ENCODE results near the gene NEU1.
"Not testable (repeated sequence)": the region's sequence is repeated elsewhere in the genome, so short reads cannot be mapped to it uniquely, and the experiment has no call there.

DNA sequence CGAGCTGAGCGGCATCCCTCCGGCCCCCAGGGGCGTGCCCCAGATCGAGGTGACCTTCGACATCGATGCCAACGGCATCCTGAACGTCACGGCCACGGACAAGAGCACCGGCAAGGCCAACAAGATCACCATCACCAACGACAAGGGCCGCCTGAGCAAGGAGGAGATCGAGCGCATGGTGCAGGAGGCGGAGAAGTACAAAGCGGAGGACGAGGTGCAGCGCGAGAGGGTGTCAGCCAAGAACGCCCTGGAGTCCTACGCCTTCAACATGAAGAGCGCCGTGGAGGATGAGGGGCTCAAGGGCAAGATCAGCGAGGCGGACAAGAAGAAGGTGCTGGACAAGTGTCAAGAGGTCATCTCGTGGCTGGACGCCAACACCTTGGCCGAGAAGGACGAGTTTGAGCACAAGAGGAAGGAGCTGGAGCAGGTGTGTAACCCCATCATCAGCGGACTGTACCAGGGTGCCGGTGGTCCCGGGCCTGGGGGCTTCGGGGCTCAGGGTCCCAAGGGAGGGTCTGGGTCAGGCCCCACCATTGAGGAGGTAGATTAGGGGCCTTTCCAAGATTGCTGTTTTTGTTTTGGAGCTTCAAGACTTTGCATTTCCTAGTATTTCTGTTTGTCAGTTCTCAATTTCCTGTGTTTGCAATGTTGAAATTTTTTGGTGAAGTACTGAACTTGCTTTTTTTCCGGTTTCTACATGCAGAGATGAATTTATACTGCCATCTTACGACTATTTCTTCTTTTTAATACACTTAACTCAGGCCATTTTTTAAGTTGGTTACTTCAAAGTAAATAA, 45.3 kb downstream of the NEU1 start:
- not testable (repeated sequence) for TF ChIP-seq CTCF (IDR thresholded peaks at IDR 0.05); FOXK1 (CRISPR knock-in tag; IDR thresholded peaks at IDR 0.05); SP1 (CRISPR knock-in tag; conservative IDR thresholded peaks at IDR 0.05); PREB (CRISPR knock-in tag; IDR thresholded peaks at IDR 0.05; ENCODE audit: borderline replicate concordance)
